ENCODE measurements around the gene CSNK1G3.

The CSNK1G3 gene

GRCh38 chr5:123514615-123515355 lies 2.8 kb downstream of the CSNK1G3 start:
- DNase-seq (ENCODE audit: low read depth in 2 of 2) = no peak

DNA sequence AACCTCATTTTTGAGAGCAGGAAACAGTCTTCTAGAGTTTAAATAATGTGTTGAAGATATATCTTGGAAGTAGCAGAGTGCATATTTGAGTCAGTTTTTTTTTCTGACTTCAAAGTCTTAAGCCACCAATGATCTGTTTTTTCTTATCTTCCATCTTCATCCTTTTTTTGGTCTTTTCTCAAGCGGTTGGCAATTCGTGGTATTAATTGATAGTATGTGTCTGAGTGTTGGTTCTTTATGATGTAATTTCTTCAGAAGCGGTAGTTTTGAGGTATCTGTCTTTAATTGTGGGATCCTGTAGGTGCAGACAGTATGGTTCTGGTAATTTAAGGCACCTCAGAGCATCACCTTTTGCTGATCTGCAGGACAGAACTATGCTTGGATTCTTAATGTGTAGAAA lies 3.9 kb downstream of the CSNK1G3 start:
- no peak for DNase-seq (ENCODE audit: low read depth in 2 of 2)

GRCh38 chr5:123517476-123517875 lies 5.5 kb downstream of the CSNK1G3 start:
- no peak for DNase-seq (ENCODE audit: low read depth in 2 of 2)

GRCh38 chr5:123518111-123518510 lies 6.1 kb downstream of the CSNK1G3 start:
- no peak for DNase-seq (ENCODE audit: low read depth in 2 of 2)

DNA sequence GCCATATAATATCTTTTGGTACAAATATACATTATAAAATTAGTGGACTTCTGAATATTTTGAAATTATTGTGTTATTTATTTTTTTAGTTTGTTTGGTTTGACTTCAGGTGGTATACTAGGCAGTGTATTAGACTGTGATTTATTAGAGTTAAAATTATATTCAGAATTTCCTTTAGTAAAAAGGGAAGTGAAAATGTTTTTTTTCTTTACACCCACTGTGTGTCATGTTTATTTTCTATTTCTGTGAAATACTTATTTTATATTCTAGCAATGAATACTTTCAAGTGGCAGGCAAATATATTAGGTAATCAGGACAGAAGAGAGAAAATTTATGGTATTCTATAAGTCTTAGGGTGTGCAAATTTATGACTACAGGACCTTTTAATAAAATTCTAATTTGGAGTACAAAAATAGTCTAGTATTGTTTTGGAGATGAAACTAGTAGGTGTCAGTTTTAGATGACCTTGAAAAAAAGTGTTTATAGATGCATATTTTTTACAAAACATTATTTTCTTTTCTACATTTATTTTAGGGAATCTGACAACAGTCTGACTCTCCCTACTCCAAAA lies 8.8 kb downstream of the CSNK1G3 start:
- DNase-seq (ENCODE audit: low read depth in 2 of 2) = no peak

- DNase-seq (ENCODE audit: low read depth in 2 of 2) = no peak
Observed at GRCh38 chr5:123524146-123524545, 12.2 kb downstream of the CSNK1G3 start.

DNA sequence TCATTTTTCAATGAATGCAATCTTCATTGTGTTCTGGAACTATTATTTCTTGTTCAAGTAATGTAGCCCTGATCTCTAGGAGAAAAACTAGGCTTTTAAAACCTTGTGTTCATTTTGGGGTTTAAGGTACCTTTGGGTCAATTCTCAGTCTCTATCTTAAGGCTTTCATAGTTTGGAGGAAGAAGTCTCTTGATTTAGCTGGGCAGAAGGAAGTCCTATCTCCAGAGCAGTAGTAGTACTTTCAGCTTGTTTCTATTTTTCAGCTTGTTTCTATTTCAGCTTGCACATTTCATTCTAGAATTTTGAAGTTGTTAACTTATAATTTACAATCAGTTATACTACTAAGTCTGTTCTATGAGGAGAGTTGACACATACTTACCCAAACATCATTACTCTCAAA lies 15.2 kb downstream of the CSNK1G3 start:
- no peak for DNase-seq (ENCODE audit: low read depth in 2 of 2)

GRCh38 chr5:123528065-123528464 lies 16.1 kb downstream of the CSNK1G3 start:
- no peak for DNase-seq (ENCODE audit: low read depth in 2 of 2)

GRCh38 chr5:123528878-123529277 lies 16.9 kb downstream of the CSNK1G3 start:
- DNase-seq (ENCODE audit: low read depth in 2 of 2) = no peak

DNA sequence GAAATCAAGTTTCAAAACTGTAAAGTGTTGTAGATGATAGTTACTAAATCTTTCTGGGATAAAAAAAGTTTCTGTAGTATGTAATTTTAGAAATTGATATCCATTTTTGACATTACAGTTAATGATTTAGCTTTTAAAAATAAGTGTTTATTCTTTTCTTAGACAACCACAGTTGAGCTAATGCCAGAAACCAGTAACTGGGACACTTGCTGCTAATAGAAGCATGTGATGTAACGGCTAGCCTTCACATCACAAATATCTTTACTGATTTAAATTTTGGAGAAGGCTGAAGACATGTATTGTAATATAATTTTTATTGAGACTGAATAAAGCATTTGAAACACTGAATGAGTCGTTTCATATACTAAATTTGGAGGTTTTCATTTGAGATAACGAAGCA lies 18.8 kb downstream of the CSNK1G3 start:
- no peak for DNase-seq (ENCODE audit: low read depth in 2 of 2)

GRCh38 chr5:123535648-123536047 lies 23.7 kb downstream of the CSNK1G3 start:
- DNase-seq (ENCODE audit: low read depth in 2 of 2) = no peak

DNA sequence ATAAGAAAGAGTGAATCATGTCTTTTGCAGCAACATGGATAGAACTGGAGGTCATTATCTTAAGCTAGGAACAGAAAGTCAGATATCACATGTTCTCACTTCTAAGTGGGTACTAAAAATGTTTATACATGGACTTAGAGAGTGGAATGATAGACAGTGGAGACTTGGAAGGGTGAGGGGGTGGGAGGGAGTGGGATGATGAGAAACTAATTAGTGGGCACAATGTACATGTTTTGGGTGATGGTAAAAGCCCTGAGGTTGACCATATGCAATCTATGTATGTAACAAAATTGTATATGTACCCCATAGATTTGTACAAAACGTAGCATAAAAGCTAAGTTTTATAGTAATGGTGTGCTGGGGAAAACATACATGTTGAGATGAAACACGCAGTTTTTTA lies 25.3 kb downstream of the CSNK1G3 start:
- DNase-seq (ENCODE audit: low read depth in 2 of 2) = no peak

DNA sequence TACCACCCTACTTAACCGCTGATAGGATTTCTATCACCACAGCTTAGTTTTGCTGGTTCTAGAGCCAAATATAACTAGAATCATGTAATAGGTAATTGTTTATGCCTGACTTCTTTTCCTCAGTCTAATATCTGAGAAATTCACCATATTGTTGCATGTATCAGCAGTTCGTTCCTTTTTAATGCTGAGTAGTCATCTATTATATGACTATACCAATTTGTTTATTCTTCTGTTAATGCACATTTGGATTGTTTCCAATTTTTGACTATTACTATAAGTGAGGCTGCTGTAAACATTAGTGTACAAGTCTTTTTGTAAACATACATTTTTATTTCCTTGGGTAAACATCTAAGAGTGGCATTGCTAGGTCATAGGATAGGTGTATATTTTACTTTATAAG lies 25.9 kb downstream of the CSNK1G3 start:
- no peak for DNase-seq (ENCODE audit: low read depth in 2 of 2)

- DNase-seq (ENCODE audit: low read depth in 2 of 2) = no peak
Observed at GRCh38 chr5:123538670-123539459, 26.9 kb downstream of the CSNK1G3 start.

- DNase-seq (ENCODE audit: low read depth in 2 of 2) = no peak
Observed at GRCh38 chr5:123540534-123540933, 28.6 kb downstream of the CSNK1G3 start.

- DNase-seq (ENCODE audit: low read depth in 2 of 2) = no peak
Observed at GRCh38 chr5:123543438-123543837, 31.5 kb downstream of the CSNK1G3 start.

GRCh38 chr5:123545506-123545905 lies 33.5 kb downstream of the CSNK1G3 start:
- DNase-seq (ENCODE audit: low read depth in 2 of 2) = no peak

GRCh38 chr5:123546657-123547056 lies 34.7 kb downstream of the CSNK1G3 start:
- DNase-seq (ENCODE audit: low read depth in 2 of 2) = no peak

DNA sequence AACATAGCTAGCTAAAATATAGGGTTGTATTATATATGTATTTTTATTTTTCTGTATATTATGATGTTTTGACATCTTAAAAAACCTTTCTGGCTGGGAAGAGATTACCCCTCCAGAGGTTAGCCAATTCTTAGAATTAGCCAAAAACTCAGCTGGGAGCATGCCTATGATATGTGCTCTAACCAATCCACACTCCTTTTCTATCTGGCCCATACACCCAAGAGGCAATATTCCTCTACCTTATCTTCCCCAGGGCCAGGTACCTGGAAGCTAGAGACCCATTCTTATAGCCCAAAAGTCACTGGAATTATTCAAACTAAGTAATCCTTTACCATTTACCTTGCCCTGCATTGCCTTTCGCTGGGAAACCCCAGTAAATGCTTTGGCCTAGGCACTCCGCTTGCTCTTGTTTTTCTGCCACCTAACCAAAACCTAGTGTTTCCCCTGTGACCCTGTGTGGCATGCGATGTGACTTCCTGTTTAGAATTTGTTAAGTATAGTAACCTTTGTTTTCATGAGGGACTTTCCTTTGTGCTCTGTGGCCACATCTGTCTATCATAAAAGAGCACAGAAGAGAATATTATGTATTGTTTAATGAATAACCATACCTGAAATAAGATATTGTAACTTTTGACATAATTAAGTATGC lies 37.4 kb downstream of the CSNK1G3 start:
- no peak for DNase-seq (ENCODE audit: low read depth in 2 of 2)

GRCh38 chr5:123554601-123555000 lies 42.6 kb downstream of the CSNK1G3 start:
- no peak for DNase-seq (ENCODE audit: low read depth in 2 of 2)

GRCh38 chr5:123557907-123558306 lies 45.9 kb downstream of the CSNK1G3 start:
- no peak for DNase-seq (ENCODE audit: low read depth in 2 of 2)

- DNase-seq (ENCODE audit: low read depth in 2 of 2) = no peak
Observed at GRCh38 chr5:123558762-123559433, 46.9 kb downstream of the CSNK1G3 start.

Measured in fibroblast of skin of left quadriceps (primary cell).